Transverse colon (tissue), 4 donors: Measurements from ENCODE around the gene UNC5C.
"Not testable (repeated sequence)": the region's sequence is repeated elsewhere in the genome, so short reads cannot be mapped to it uniquely, and the experiment has no call there.

Experiments
- CTCF ChIP-seq, 5 experiments: fragments of 200-600 bp in 3 of 5; fragments of 450-650 bp in 2 of 5; sonication (generic) in 3 of 5; IDR thresholded peaks; 1 replicate in 2 of 5; 2 replicates in 3 of 5; pipeline ENCODE4 v1.5.1; 2016 to 2017; ENCODE audit warnings: antibody characterized with exemption in 5 of 5, inconsistent platforms in 3 of 5, mild to moderate bottlenecking in 2 of 5, moderate library complexity in 1 of 5
- POLR2A ChIP-seq: fragments of 450-650 bp; IDR thresholded peaks from one replicate; pipeline ENCODE4 v1.6.1; 2016; ENCODE audit warnings: antibody characterized with exemption, mild to moderate bottlenecking, moderate library complexity
- POLR2AphosphoS5 ChIP-seq, 3 donors: sonication (generic); formaldehyde crosslinking; IDR thresholded peaks; one replicate each; pipeline ENCODE4 v1.6.1; 2016; ENCODE audit warnings: antibody characterized with exemption in 3 of 3

DNA sequence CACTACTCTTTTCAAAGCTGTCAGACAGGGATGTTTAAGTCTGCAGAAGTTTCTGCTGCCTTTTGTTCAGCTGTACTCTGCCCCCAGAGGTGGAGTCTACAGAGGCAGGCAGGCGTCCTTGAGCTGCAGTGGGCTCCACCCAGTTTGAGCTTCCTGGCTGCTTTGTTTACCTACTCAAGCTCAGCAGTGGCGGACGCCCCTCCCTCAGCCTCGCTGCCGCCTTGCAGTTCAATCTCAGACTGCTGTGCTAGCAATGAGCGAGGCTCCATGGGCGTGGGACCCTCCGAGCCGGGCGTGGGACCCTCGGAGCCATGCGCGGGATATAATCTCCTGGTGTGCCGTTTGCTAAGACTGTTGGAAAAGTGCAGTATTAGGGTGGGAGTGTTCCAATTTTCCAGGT lies 409.3 kb downstream of the UNC5C start:
- not testable (repeated sequence) for TF ChIP-seq POLR2A; CTCF (IDR thresholded peaks at IDR 0.05); POLR2AphosphoS5 (IDR thresholded peaks at IDR 0.05)
